HG02981 (cell line): ENCODE data around the gene GLIPR1L2.

Experiments used
- ATAC-seq: cut with Tn5 transposase; IDR thresholded peaks from one replicate; pipeline ENCODE4 v1.9.1; 2021; ENCODE audit warnings: mild to moderate bottlenecking, moderate library complexity; ENCODE audit not compliant: unreplicated experiment

The GLIPR1L2 gene

DNA sequence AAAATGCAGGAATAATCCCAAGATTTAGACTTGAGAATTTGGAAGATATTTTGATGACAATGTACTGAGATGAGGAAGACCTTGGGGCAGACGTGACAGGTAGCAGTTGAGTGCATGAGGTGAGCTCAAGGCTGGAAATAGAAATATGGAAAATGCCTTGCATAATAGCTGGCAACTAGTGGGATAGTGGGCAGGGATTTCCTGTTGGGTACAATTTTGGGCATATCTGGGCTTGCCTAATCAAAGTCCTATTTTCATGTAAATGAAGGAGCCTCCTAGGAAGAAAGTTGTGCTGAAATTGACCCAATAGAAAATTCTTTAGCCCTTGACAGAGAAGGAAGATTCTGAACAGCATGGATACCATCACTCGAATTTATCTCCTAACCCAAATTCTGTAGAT lies 83.2 kb downstream of the GLIPR1L2 start:
- no peak for ATAC-seq

DNA sequence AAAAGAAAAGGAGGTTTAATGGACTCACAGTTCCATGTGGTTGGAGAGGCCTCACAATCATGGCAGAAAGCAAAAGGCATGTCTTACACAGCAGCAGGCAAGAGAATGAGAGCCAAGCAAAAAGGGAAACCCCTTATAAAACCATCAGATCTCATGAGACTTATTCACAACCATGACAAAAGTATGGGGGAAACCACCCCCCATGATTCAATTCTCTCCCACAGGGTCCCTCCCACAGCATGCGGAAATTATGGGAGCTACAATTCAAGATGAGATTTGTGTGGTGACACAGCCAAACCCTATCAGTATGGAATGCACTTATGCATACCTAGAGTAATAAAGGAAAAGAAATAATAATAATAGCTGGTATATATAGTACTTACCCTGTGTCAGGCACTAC lies 85.2 kb downstream of the GLIPR1L2 start:
- no peak for ATAC-seq

DNA sequence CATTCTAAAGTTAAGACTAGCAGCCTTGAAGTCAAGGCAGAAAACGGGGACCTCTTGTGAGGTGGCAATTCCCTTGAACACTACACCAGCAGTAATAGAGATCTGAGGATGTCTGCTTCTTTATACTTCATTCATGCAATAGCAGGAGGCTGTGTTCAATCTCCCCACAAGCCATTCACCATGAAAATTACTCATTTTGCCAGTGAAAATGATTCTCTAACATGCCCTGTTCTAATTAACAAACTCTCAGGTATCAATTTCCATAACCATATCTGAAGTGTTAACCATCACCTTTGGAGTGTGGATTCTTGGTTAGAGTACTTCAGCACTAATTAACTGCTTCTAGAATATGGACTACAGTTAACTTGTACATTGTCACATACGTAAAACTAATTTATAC lies 86.2 kb downstream of the GLIPR1L2 start:
- no peak for ATAC-seq

DNA sequence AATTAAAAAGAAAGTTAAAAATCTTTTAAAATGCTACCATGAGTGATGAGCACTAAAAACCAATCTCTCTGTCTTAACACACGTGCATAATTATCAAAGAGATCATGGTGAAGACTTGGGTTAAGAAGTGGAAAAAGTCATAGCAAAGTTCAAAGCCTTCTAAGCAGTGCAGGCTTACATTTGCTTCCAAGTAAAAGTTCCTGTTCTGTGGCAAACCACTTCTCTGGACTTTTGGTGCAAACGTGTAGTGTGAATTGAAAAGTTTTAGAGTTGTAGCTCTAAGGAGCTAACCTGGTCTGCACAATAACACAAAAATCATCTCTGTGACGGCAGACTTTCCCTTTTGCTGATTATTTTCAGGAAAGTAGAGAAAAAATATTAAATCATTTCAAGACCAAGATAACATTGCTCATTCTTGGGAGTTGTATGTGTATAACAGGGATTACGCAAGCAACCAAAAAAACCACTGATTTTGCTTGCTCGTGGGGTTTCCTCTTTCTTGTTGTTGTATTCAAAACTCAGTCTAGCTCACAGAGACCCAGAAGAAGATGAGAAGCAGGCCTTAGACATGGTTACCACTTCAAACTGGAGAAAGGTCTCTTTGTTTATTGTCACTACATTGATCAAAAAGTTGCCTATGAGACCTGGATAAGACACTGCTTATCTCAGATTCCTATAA lies 87.4 kb downstream of the GLIPR1L2 start:
- peak; percentile 28 for ATAC-seq

DNA sequence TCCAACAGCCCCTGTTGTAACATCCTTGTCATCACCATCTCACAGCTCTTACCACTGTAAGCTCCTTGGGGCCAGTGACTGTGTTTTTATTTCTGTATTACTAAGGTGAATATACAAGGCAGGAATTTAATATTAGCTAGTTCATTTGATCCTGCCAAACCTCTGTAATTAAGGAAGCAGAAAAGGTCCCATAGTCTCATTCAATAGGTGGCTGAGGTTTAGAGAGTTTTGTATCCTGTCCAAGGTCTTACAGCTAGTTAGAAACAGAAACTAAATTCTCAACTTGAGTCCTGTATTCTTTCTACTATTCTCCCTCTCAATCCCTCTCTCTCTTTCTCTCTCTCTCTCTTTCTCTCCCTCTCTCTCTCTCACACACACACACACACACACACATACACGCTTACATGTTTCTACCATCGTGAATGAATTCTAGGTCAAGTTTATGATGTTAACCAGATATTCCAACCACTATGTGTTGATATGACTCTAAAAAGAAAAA lies 89.1 kb downstream of the GLIPR1L2 start:
- ATAC-seq: peak; percentile 33

DNA sequence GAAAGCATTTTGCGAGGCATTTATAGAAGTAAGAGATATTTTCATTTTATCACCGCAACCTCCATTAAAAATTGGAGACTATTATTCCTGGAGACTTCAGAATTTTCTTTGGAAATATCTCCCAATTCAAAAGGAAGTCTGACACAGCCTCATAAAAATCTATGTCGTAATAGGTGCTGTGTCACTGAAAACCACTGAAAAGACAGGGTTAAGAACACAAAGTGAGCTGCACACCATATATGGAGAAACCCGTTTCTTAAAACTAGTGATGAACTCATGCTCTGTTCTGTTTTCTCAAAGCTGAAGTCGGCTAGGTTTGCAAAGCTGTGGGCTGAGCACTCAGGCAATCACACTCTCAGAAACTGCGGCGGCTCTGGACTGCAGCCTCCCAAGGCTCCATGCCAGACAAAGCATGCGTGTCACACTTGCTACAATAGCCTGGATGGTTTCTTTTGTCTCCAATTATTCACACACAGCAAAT lies 89.6 kb downstream of the GLIPR1L2 start, which contains the start of gene GLIPR1:
GLIPR1 (plus strand) TSS at position 287 of the 481 bp plus-strand sequence; CDS start at position 413, 126 bp downstream.
- peak; percentile 84 for ATAC-seq

DNA sequence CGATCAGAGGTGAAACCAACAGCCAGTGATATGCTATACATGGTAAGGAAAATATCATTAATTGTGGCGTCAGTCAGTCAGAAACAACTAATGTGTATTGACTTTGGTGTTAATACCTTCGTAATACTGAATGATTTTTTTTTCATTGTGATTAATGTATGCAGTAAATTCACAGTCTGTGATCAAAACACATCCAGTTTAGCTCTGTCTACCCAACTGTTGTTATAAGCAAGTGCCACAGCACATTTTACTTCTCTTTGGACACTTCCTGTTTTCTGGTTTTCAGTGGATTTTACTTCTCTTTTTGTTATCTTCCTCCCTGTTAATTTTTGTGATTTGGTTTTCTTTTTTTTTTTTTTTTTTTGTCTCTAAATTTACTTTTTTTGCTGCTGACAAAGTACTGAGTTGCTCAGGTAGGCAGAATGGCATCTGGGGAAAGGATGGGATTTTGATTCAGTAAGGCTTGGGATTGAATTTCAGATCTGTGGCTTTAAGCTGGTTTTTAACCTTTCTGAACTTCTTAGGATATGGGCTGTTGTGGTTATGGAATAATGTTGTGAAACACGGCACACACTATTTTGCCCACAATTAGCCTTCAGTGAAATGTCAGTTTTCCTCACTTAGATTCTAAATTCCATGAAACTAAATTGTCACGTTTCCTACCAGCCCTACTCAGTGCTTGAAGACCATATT lies 90.3 kb downstream of the GLIPR1L2 start:
- ATAC-seq: peak; percentile 5

DNA sequence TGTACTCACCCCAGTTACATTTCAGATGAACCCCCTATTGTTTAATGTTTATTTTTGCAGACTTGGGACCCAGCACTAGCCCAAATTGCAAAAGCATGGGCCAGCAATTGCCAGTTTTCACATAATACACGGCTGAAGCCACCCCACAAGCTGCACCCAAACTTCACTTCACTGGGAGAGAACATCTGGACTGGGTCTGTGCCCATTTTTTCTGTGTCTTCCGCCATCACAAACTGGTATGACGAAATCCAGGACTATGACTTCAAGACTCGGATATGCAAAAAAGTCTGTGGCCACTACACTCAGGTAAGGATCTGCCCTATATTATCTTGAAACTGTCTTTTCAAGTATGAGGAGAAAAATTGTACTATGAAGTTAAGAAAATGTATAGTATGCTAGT lies 90.9 kb downstream of the GLIPR1L2 start:
- ATAC-seq: no peak
